Choroid plexus epithelial cell (primary cell): ENCODE data around the gene GPSM3.
"Not testable (repeated sequence)": the region's sequence is repeated elsewhere in the genome, so short reads cannot be mapped to it uniquely, and the experiment has no call there.

Source experiments
- DNase-seq: peaks from one replicate; pipeline ENCODE4 v3.0.0-alpha.2; 2010; ENCODE audit warnings: low read depth
- H3K4me3 ChIP-seq: 2 replicates; pipeline ENCODE4 v1.5.1; 2011; ENCODE audit warnings: low read depth, mild to moderate bottlenecking, control low read depth, low read length, moderate library complexity
- CTCF ChIP-seq: conservative IDR thresholded peaks from 2 replicates; pipeline ENCODE4 v1.5.1; 2011; ENCODE audit warnings: low read depth, mild to moderate bottlenecking, control low read depth, inconsistent platforms, low read length, moderate library complexity

The GPSM3 gene

GRCh38 chr6:32148289-32149091 lies 44.0 kb downstream of the GPSM3 start:
- DNase-seq: peak; percentile 78
- peak overlapping the region; percentile 47 for H3K4me3 ChIP-seq
- TF ChIP-seq CTCF: peak; percentile 45

- no peak for TF ChIP-seq CTCF
- no peak overlapping the region for H3K4me3 ChIP-seq
- no peak for DNase-seq
Observed at GRCh38 chr6:32147401-32148132, 44.9 kb downstream of the GPSM3 start.

- DNase-seq: no peak
- TF ChIP-seq CTCF: no peak
- H3K4me3 ChIP-seq: no peak overlapping the region
Observed at GRCh38 chr6:32146687-32147086, 45.8 kb downstream of the GPSM3 start.

GRCh38 chr6:32146287-32146686 lies 46.2 kb downstream of the GPSM3 start:
- no peak overlapping the region for H3K4me3 ChIP-seq
- DNase-seq: no peak
- TF ChIP-seq CTCF: no peak

GRCh38 chr6:32144238-32144637 lies 48.2 kb downstream of the GPSM3 start:
- not testable (repeated sequence) for H3K4me3 ChIP-seq, DNase-seq
